Anterior cingulate cortex (tissue), 58 donors: ENCODE measurements around the gene TMTC2.

Experiments
- DNase-seq, 58 donors: peaks; one replicate each; lab custom pipeline; 2025; lab: John Stamatoyannopoulos, UW

Gene TMTC2

DNA sequence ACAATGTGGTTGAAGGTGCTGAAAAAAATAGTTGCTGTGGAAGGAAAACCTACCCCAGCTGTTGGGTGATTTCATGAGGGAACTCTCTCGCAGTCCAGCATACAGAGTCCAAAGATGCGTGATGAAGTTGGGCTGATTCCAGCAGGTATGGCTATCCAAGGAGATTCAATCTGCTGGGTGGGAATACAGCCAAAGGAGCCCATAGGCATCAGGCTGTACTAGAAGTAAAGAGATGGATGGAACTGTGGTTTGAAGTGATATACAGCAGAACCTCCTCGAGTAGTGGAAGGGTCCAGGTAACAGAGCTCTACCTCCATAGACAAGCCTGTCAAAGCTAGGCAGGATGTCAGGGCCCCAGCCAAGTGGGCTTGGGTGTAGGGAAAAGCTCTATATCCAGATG is 11.5 kb upstream of the TMTC2 start:
- no peak for DNase-seq

DNA sequence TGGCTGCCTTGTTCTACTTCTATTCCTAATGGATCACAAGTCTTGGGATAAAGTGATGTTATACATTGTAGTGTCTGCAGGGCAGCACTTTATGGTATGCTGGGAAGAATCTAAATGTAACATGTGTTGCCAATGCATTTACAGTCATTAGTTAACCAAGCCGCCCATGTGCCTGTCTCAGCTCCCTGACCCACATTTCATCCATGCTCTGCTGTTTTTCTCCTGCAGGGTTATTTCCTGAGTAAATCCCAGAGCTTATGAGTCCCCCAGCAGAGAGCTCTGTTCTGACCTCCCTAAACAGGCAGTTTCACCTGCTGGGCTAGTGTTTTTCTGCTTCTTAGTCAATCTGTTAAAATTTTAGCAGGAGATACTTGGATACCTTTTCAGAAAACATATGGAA is 4.4 kb upstream of the TMTC2 start:
- no peak for DNase-seq

DNA sequence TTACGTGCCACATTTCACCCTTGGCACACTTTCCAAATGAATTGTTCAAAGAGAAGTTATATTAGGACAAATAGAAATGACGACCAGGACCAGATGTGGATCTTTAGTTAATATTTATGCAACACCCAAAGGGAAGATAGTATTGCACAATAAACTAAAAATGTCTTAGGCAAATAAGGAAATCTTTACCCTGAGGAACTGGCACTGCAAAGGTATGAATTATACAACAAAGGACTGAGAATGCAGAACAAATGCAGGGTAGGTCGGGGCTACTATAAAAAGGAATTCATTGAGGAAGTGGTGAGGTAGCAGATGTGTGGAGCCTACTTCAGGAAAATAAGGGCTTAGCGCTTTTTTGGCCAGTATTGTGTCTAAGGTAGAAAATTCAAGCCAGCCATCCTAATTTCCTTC is 3.9 kb upstream of the TMTC2 start:
- DNase-seq, result no peak

DNA sequence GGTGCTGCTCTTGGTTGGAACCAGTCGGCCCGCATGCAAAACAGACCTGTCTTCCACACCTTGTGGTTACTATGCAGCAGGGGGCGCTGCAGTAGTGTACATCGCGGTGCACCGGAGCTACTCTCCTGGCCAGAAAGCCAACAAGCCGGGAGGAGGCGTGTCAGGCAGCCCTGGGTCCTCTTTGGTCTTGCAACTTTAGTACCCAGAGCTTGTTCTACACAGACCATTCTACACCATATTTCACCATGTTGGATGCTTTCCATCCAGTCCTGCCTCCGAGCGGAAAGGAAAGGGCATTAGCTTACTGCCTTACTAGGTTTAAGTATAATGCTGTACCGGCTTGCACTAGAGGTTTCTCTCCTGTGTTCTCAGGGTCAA is 927 bp upstream of the TMTC2 start:
- DNase-seq, result peak; percentile 32 to 97 (median 89)

DNA sequence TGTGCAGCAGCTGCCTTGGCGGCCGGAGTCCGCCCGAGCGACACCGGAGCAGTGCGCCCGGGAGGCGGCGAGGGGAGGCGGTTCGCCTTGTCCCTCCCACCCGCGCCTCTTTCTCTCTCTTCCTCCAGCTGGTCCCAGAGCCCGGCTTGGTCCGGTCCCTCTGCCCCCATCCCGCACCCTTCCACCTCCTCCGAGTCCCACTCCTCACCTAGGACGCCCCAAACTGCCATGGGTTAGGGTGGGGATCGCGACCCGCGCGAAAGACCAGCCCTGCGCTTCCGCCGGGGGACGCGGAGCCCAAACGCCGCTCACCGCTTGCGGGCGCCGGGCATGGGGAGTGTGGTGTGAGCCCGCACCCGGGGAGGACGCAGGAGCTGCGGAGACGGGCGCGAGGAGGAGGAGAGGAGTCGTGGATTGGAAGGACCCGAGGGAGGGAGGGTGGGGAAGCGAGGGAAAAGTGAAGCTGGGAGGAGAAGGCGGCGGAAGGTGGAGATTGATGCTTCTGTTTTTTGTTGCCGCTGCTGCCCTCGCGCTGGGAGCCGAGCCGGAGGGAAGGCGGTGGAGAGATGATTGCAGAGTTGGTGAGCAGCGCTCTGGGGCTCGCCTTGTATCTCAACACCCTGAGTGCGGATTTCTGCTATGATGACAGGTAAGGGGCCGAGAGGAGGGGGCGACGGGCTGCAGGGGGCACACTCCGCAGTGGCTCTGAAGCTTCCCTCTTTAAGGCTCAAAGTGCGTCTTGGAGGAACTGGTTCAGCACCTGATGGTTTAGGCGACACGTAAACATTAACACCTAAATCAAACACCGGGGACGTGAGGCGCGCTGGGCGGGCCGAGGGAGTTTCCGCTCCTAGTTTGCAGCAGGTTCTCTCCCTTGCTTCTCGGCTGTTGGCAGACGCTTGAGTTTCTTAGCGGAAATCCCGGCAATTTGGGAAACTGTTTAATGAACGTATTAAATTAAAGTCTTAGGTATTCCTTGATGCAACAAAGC is 610 bp downstream of the TMTC2 start:
- DNase-seq, result peak in 41 of 58 donors; percentile 10 to 78 (median 58)

DNA sequence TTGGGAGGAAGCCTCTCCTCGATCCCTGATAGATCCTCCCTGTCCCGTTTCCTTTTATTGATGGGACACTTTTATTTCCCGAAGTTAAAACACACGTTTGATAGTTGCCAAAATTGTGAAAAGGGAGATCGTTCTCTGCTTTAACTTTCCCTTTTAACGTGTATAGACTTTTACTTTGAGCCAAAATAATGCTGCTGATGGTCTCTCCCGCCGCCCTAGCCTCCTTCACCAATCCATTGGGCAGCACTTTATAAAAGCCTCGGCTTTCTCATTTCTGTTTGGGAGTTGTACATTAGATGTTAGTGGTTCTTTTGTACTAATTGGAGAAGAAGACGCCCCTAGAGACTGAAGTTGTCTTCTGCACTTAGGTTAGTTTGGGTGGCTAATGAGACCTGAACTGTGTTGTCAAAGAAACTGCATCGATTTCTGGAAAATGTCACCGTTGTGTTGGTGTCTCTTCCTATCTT is 1.4 kb downstream of the TMTC2 start:
- DNase-seq, result peak in 1 of 58 donors; percentile 43

DNA sequence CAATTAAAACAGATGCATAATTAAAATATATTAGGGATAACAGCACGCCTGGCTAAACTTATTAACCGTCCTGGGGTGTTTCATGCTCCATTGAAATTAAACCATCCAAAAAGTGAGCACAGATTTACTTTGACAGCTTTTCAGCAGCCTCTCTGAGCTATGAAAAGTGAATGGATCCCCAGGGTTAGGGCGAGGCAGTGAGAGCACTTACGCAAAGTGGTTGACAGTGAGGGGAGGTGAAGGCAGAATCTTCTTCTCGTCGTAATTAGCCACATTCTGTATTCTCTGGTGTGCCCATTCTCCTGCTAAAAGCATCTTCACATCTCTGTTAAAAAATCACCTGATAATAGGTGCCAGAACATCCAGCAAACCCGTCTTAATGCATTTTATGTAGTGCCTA is 1.9 kb downstream of the TMTC2 start:
- peak in 2 of 58 donors; percentile 12 to 16 for DNase-seq

DNA sequence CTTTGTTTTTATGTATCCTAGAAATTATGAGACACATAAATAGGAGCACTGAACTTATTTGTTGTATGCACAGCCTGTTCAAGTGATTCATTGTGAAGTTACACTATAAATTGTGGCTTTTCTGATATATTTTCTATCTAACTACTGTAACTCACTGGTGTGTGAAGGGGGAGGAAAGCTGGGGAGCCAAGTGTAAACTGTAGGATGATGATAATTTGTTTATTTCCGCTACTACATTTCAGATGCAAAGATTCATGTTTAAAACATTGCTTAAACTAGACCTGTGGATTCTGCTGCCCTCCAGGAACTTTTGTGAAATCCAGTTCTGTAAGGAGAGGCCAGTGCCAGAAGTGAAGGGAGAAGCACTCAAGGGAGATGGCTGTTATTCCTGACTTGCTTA is 3.3 kb downstream of the TMTC2 start:
- DNase-seq, result no peak

DNA sequence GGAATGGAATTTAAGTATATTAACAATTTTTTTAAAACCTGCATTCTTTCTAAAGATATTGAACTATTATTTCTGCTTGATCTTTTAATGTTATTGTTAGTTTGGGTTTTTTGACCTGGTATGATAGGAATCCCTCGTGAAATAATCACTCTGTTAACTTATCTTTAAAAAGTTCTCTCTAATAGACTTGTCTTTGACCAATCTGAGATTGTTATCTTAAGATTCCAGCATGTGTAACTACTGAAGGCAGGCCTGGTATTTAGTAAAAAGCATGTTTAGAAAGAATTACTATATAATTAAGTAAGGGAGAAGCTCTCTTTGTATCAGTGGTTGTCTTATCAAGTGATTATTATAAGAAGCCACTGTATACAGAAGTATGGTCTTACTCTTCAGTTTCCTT is 4.8 kb downstream of the TMTC2 start:
- no peak for DNase-seq

DNA sequence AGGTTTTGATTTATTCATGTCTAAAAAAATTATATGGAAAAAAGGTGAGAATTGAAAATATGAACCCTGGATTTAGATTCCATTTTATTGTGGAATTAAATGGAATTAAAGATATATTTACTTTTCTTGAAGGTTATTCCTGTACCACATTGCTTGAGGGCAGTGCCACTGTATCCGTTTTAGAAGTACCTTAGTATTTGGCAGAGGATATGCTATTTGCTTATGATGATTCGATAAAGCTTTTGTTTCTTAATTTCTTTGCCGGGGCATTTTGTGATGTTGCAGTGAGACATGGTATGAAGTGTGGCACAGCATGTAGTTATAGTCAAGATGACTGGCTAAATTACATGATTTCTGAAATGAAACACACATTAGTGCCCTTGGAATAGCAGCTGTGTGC is 7.6 kb downstream of the TMTC2 start:
- DNase-seq, result no peak

DNA sequence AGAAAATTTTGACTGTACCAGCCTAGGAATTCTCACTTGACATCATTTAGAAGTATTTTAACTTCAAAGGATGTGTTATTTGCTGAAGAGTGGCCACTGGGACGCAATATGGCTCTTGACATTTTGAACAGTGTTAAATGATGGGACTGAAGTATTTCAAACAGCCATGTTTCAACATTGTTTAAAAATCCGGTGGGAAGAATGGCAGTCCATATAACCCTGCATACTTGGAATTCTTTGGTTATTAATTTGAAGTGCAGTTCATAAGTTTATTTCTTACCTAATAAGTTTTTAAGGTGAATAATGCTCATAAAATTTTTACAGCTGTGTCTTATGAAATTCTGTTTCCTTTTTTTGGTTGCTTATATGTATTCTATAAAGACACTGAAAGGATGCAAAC is 8.3 kb downstream of the TMTC2 start:
- DNase-seq, result no peak

DNA sequence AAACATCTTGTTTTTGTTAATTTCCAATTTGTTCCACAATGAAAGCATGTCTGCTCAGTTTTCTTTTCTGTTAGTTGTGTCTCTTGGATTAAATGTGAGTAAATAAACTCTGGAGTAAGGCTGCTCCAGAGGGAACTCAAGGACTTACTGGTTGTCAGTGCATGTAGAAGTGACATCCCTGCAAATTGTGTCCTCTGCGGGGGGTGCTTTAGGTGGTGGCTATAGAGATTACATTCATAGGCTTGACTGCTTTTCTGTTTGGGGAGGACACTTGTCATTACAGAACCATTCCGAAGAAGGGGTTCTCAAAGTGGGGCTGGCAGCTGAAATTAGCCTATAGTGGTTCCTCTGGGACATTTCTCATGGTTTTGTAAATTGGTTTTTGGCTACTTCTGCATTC is 8.8 kb downstream of the TMTC2 start:
- no peak for DNase-seq

DNA sequence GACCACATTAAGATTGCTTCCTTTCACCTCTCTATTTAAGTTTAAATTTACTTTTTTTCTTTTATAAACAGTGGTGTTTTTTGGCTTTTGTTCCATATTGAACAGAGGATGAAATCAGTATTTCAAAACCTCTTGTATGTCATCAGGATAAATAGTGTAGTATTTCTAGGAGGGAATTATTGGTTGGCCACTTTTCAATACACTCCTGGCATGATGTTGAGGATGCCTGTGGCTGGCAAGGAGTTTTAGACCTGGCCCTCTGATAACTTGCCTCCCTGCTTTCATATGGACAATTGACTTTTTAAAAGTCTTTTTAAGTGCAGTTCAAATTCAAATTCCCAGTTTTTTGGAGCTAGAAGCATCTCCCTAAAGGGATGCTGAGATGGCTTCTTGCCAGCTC is 9.8 kb downstream of the TMTC2 start:
- DNase-seq, result no peak

DNA sequence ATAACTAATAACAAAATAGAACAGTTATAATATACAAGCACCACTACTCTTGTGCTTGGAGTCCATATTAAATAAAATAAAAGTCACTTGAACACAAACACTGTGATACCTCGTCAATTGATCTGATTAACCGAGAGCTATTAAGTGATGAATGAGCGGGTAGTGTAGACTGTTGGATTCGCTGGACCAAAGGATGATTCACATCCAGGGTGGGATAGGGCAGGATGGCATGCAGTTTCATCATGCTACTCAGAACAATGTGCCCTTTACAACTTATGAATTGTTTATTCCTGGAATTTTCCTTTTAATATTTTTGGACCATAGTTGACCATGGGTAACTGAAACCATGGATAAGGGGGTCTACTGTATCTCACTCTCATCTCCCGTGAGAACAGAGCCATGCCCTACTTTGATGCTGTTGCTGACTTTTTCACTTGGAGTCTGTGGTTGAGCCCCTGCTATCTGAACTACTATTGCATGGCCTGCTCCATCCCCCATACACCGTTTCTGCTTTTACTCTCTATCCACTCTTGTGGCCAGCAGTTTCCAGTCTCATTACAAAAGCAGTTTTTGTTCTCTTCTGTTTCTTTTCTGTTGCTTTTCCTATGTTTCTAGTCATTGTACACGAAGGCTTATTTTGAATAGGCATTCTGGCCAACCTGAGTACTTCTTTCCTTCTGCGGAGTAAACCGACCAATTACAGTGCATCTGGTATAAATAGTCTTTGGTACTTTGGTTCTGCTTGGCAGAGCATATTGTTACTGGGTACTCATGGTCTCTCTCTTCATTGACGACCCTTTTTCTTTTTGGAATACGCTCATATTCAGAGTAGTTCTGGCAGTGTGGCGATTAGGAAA is 12.2 kb downstream of the TMTC2 start:
- DNase-seq, result peak in 6 of 58 donors; percentile 3 to 70 (median 8)

DNA sequence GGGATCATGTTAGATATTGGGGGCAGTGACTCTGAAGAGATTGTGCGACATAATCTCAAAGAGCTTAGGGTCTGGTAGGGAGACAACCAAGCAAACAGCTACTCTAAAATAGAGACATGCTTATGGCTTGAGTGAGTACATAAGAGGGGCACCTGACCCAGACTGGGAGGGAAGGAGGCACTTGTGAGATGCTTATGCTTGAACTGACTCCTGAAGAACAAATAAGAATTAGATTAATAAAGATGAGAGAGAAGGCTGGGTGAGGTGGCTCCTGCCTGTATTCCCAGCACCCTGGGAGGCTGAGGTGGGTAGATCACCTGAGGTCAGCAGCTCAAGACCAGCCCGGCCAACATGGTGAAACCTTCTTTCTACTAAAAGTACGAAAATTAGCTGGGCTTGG is 19.1 kb downstream of the TMTC2 start:
- DNase-seq, result no peak

DNA sequence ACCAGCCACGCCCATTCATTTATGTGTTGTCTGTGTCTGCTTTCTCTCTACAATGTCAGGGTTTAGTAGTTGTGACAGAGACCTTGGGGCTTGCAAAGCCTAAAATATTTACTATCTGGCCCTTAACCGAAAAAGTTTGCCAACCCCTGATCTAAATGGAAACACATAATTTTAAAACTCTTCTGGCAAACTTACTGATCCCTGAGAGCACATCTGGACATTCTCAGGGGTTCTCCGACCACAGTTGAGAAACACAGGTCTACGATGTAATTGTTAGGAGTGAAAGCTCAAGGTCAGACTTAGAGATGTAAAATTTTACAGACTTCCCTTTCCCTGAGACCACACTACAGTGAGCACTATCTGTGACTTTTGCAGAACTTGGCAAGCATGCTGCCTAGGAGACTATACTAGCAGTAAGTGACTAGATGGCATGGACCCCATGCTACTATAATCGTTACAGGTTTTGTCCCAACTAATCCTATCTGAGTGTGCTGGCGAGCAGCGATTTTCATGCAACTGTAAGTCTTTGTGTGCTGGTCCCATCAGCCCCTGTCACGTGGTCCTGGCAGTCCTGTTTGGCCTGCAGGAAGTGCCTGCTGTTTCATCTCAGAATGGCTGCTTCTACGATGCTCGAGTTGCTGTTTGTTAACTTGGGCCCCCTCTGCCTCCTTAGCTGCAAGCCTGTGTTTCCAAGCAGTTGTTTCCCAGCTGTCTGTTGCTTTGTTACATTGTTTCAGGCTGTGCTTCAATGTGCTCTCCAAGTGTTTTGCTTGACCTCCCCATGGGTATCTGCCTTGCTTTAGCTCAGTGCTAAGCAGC is 21.6 kb downstream of the TMTC2 start:
- DNase-seq, result peak in 49 of 58 donors; percentile 4 to 83 (median 51)

DNA sequence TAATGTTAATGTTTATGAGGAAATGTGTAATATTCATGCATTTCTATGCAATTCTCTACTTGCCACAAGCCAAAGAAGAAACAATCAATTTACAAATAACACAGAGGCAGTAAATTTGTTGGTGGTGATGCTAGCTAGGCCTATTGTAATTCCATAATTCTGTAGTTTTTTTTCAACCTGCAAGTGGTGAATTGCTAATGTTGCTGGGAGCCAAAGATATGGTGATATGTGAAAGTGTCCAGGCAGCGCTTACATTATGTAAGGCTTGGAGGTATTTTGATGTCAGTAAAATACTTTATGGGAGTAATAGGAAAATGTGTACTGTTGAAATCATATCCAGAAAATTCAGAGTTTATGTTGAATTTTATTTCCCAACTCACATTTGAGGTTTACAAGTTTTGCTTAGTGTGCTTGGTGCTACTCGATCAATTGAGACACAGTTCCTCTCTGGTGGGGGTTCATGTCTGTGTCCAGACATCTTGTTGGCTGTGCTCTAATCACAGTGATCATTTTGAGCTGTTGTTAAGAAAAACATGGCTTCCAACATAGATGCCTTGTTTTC is 23.2 kb downstream of the TMTC2 start:
- DNase-seq, result no peak

DNA sequence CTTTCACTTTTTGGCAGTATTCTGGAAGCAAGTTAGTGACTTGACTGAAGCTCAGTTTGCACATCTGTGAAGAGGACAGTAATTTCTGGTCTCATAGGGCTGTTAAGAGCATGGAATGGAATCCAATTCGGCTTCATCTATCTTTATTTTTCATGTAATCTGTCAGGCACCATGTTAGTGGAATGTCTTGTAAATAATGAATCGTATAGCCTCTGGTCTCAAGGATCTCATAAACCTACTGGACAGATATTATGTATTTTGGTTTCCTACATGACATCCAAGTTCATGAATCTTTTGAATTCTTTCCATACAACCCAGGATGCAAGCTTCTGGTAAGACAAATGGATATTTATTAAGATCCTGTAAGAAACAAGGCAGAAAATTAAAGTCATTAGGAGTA is 24.0 kb downstream of the TMTC2 start:
- no peak for DNase-seq

DNA sequence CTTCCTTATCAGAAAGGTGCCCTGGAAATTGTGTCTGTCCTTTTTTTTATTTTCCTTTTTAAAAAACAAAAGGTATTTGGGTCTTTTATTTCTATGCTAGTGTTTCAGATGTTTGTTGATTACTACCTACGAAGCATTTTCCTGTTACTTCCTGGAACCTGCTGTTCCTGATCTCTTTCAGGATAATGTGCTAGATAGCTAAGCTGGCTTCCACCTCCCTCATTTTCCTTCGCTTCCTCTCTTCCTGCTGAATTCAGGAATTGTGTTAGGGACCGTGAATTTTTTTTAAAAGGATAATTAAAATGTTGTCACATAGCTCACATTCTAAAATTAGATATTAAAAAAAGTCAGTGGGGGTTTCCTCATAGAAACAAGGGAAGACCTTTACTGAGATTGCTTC is 27.7 kb downstream of the TMTC2 start:
- DNase-seq, result no peak

DNA sequence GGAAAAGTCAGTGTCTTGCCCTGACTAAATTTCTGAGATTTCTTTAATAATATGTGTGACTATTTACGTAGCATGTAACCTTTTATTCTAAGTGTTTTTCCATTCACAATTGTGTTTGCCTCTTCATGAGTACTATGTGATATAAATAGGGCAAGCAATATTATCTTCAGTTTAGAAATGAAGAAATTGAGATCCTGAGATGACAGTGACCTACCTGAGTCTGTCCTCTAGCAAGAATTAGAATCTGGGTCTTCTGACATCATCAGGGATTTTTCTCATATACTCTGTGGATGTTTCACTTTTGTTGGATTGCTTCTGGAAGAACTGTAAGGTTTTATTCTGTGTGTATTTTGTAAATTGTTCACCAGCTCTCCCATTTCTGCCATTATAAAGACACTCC is 35.0 kb downstream of the TMTC2 start:
- no peak for DNase-seq
